ACC112 (cell line): ENCODE data around the gene TAAR5.
"Not testable (repeated sequence)": the region's sequence is repeated elsewhere in the genome, so short reads cannot be mapped to it uniquely, and the experiment has no call there.

Source experiments
- H2AFZ ChIP-seq: fragments of 200-600 bp; sonication (generic); one replicate; pipeline ENCODE4 v1.6.0; 2017; ENCODE audit warnings: antibody characterized with exemption, low read length; ENCODE audit not compliant: unreplicated experiment
- H3K27ac ChIP-seq: fragments of 200-600 bp; sonication (generic); 2 replicates; pipeline ENCODE4 v1.5.1; 2014; ENCODE audit warnings: low read depth, mild to moderate bottlenecking, antibody characterized with exemption, low read length, moderate library complexity
- H3K27me3 ChIP-seq: fragments of 200-600 bp; sonication (generic); 2 replicates; pipeline ENCODE4 v1.6.1; 2014; ENCODE audit warnings: mild to moderate bottlenecking, antibody characterized with exemption, low read length, moderate library complexity, mixed read lengths; ENCODE audit not compliant: insufficient read depth
- H3K36me3 ChIP-seq: fragments of 200-600 bp; sonication (generic); 2 replicates; pipeline ENCODE4 v1.6.1; 2016; ENCODE audit warnings: mild to moderate bottlenecking, antibody characterized with exemption, low read length, moderate library complexity, mixed read lengths; ENCODE audit not compliant: insufficient read depth
- H3K4me1 ChIP-seq: fragments of 200-600 bp; sonication (generic); one replicate; pipeline ENCODE4 v1.6.1; 2016; ENCODE audit warnings: low read length, mixed read lengths; ENCODE audit not compliant: insufficient read depth, unreplicated experiment, control insufficient read depth
- H3K4me3 ChIP-seq: fragments of 200-600 bp; sonication (generic); 2 replicates; pipeline ENCODE4 v1.5.1; 2014; ENCODE audit warnings: mild to moderate bottlenecking, low read depth, low read length
- H3K79me2 ChIP-seq: fragments of 200-600 bp; sonication (generic); one replicate; pipeline ENCODE4 v1.6.0; 2016; ENCODE audit warnings: low read length; ENCODE audit not compliant: control insufficient read depth, unreplicated experiment, insufficient read depth

TAAR5 gene

DNA sequence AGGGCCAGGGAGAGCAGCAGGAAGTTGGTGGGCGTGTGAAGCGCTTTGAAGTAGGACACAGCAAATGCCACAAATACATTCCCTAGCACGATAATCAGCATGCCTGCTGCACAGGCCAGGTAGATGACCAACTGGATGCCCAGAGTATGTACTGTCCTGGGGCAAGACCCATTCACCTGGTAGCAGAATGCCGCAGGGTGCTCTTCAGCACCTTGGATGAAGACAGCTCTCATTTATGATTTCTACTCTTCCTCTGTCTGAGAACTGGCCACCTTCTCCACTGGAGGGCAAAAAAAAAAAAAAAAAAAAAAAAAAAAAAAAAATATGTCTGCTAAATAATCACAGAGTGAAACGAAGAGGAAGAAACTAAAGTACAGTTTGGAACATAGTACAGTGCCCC lies at the start of gene TAAR5:
Gene TAAR5, minus strand, starts transcription at position 288 of the 400 bp plus-strand sequence. Its CDS starts 55 bp downstream, at position 233.
- Histone ChIP-seq H3K4me1 (no peaks in the 10 kb centered on the region), H3K4me3 (no peak within 1 kb of the TSS), H3K36me3 (no peaks in the 10 kb centered on the region), H3K27ac (no peak within 1 kb of the TSS), H3K79me2 (no peaks in the 10 kb centered on the region), H2AFZ (no peak within 1 kb of the TSS), H3K27me3 (peaks cover 69% of the 10 kb centered on the region)

DNA sequence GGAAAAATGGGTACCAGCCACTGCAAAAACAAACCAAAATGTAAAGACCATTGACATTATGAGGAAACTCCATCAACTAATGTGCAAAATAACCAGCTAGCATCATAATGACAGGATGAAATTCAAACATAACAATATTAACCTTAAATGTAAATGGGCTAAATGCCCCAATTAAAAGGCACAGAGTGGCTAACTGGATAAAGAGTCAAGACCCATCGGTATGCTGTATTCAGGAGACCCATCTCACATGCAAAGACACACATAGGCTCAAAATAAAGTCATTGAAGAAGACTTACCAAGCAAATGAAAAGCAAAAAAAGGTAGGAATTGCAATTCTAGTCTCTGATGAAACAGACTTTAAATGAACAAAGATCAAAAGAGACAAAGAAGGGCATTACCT lies 47.6 kb upstream of the TAAR5 start:
- H3K4me3 ChIP-seq, H3K36me3 ChIP-seq, H3K79me2 ChIP-seq, H2AFZ ChIP-seq, H3K4me1 ChIP-seq, H3K27ac ChIP-seq: not testable (repeated sequence)
- peaks cover 60% of the 10 kb centered on the region for H3K27me3 ChIP-seq

DNA sequence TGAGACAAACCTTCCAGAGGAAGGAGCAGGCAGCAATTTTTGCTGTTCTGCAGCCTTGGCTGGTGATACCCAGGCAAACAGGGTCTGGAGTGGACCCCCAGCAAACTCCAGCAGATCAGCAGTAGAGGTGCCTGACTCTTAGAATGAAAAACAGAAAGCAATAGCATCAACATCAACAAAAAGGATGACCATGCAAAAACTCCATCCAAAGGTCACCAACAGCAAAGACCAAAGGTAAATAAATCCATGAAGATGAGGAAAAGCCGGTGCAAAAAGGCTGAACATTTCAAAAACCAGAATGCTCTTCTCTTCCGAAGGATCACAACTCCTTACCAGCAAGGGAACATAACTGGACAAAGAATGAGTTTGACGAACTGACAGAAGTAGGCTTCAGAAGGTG lies 46.4 kb upstream of the TAAR5 start:
- not testable (repeated sequence) for H3K4me1 ChIP-seq, H3K27ac ChIP-seq, H3K4me3 ChIP-seq, H3K36me3 ChIP-seq, H2AFZ ChIP-seq, H3K79me2 ChIP-seq
- H3K27me3 ChIP-seq = peaks cover 66% of the 10 kb centered on the region

DNA sequence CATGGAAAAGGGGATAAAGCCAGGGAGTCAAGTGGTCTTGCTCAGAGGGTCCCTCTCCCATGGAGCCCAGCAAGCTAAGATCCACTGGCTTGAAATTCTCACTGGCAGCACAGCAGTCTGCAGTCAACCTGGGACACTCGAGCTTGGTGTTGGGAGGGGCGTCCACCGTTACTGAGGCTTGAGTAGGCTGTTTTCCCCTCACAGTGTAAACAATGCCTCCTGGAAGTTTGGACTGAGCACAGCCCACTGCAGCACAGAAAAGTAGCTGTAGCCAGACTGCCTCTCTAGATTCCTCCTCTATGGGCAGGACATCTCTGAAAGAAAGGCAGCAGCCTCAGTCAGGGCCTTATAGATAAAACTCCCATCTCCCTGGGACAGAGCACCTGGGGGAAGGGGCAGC lies 45.7 kb upstream of the TAAR5 start:
- not testable (repeated sequence) for H3K79me2 ChIP-seq, H2AFZ ChIP-seq, H3K36me3 ChIP-seq, H3K4me1 ChIP-seq, H3K27ac ChIP-seq, H3K4me3 ChIP-seq
- peaks cover 72% of the 10 kb centered on the region for H3K27me3 ChIP-seq

DNA sequence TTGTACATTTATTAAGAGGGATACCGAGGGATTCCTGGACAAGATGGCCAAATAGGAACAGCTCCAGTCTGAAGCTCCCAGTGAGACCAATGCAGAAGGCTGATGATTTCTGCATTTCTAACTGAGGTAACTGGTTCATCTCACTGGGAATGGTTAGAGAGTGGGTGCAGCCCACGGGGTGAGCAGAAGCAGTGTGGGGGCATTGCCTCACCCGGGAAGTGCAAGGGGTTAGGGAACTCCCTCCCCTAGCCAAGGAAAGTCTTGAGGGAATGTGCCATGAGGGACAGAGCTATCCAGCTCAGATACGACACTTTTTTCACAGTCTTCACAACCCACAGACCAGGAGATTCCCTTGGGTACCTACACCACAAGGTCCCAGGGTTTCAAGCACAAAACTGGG lies 45.3 kb upstream of the TAAR5 start:
- Histone ChIP-seq H3K27me3 (peaks cover 74% of the 10 kb centered on the region), H3K79me2 (no peaks in the 10 kb centered on the region), H3K27ac (no peak overlapping the region), H3K36me3 (no peaks in the 10 kb centered on the region), H3K4me1 (no peaks in the 10 kb centered on the region), H2AFZ (no peak overlapping the region), H3K4me3 (no peak overlapping the region)

DNA sequence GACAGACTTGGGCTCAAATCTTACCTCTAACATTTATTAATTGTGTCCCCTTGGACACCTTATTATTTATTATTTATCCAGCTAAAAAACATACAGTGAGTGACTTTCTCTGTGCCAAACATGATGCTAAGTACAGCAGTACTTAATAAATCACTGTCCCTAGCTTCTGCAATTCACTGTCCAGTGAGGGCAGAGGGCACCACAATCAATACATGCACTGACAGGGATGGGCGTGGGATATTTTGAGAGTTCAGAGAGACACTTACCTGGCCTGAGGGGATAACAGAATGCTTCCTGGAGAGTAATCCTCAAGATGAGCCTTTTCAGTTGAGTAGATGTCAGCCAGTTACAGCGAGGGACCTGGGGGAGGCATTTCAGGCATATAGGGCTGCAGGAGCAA lies 43.8 kb upstream of the TAAR5 start:
- H3K79me2 ChIP-seq = no peaks in the 10 kb centered on the region
- H3K27me3 ChIP-seq = peaks cover 77% of the 10 kb centered on the region
- no peaks in the 10 kb centered on the region for H3K4me1 ChIP-seq
- H3K36me3 ChIP-seq = no peaks in the 10 kb centered on the region
- H3K4me3 ChIP-seq = no peak overlapping the region
- no peak overlapping the region for H3K27ac ChIP-seq
- H2AFZ ChIP-seq = no peak overlapping the region

DNA sequence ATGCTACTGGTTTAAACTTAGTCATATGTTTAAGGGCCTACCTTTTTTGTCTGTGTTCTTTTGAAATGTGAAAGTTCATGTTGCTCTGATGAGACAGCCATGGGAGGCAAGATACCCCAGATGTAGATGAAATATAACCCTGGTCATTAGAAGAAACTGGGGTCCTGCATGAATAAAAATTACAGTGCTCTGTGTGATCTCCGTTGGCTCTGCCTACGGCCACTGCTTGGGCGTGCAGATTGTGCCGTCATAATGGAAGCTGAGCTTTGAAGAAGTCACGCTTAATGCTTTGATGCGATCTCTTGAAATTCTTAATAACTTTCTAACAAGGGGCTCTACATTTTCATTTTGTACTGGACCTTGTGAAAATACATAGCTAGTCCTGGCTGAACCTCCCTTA lies 34.6 kb upstream of the TAAR5 start, which contains the start of gene TAAR2:
Gene TAAR2, minus strand, starts transcription at position 101 of the 400 bp plus-strand sequence. Its CDS starts 0 bp downstream, at position 101.
- no peaks in the 10 kb centered on the region for H3K79me2 ChIP-seq
- peaks cover 62% of the 10 kb centered on the region for H3K27me3 ChIP-seq
- H3K36me3 ChIP-seq = no peaks in the 10 kb centered on the region
- no peaks in the 10 kb centered on the region for H3K4me1 ChIP-seq
- no peak within 1 kb of the TSS for H3K27ac ChIP-seq
- H2AFZ ChIP-seq = no peak within 1 kb of the TSS
- H3K4me3 ChIP-seq = no peak within 1 kb of the TSS

DNA sequence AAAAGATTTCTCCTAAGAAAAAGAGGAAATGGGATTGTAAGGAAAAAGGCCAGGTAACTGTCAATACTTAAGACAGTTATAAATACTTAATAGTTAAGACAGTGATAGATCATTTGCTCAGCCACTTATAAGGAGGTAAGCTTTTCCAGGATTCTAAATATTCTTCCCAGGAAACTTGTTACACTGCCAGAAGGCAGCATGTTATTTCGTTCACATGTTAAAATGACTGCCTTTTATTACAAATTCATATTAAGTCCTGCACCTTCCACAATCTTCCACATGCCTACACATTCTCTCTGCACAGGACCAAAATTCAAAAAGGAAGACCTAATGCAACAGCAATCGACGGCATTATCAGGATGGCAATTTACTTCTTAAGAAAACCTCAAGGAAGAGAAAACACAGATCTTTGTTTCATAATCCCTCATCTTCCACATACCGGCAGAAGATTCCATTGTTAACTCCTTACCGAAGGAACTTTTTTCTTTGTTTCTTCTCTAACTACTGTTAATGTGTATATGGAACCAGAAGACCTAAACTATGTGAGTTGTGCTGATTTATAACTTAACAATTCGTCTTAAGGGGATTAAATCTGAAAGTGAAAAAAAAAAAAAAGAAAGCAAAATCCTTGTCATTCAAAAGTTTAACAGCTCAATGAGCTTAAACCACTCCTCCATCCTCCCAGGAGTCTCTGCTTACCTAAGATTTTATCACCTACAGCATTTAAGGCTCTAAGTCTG lies 33.7 kb upstream of the TAAR5 start:
- Histone ChIP-seq H2AFZ (no peak overlapping the region), H3K4me3 (no peak overlapping the region), H3K79me2 (no peaks in the 10 kb centered on the region), H3K36me3 (no peaks in the 10 kb centered on the region), H3K4me1 (no peaks in the 10 kb centered on the region), H3K27me3 (peaks cover 63% of the 10 kb centered on the region), H3K27ac (no peak overlapping the region)

GRCh38 chr6:132616677-132617076 lies 27.1 kb upstream of the TAAR5 start:
- no peak overlapping the region for H2AFZ ChIP-seq
- no peak overlapping the region for H3K4me3 ChIP-seq
- no peaks in the 10 kb centered on the region for H3K4me1 ChIP-seq
- H3K36me3 ChIP-seq = no peaks in the 10 kb centered on the region
- H3K79me2 ChIP-seq = no peaks in the 10 kb centered on the region
- no peak overlapping the region for H3K27ac ChIP-seq
- peaks cover 52% of the 10 kb centered on the region for H3K27me3 ChIP-seq

DNA sequence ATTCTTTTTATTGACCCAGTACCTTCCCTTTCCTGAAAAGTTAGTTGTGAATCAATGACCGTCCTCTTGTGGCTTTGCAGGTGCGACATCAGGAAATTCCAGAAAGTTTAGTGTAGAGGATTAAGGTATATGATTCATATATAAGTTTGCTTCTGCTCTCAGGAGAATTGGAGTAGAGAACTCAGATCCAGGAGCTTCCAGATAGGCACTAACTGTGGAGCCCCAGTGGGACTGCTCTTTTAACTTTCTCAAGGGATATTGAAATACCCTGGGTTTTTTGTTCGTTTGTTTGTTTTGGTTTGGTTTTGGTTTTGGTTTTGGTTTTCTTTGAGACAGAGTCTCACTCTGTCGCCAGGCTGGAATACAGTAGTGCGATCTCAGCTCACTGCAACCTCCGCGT lies 25.0 kb upstream of the TAAR5 start:
- no peak overlapping the region for H2AFZ ChIP-seq

GRCh38 chr6:132612449-132613108 lies 23.0 kb upstream of the TAAR5 start:
- H2AFZ ChIP-seq = no peak overlapping the region
- no peak overlapping the region for H3K4me3 ChIP-seq
- H3K79me2 ChIP-seq = no peaks in the 10 kb centered on the region
- no peaks in the 10 kb centered on the region for H3K36me3 ChIP-seq
- peaks cover 27% of the 10 kb centered on the region for H3K27me3 ChIP-seq
- no peak overlapping the region for H3K27ac ChIP-seq
- H3K4me1 ChIP-seq = no peaks in the 10 kb centered on the region

More for the DNA sequence above, 25.0 kb upstream of the TAAR5 start:
- Histone ChIP-seq H3K4me1 (no peaks in the 10 kb centered on the region), H3K27me3 (peaks cover 41% of the 10 kb centered on the region), H3K36me3 (no peaks in the 10 kb centered on the region), H3K4me3 (peak overlapping the region; percentile 24; the same call in 1 of the 2 replicates), H3K27ac (no peak overlapping the region), H3K79me2 (no peaks in the 10 kb centered on the region)
